HCT116 (cell line): ENCODE measurements around the gene TOX2. TPM values are rescaled to one million over a fixed set of nuclear protein-coding genes. Genes with fewer than 3 reads are reported as not detected.

Experiments
- ATAC-seq: fragments of 200-7000 bp; cut with Tn5 transposase; 2 replicates; pipeline ENCODE4 v1.9.1; 2020; ENCODE audit warnings: mild to moderate bottlenecking, moderate library complexity
- BruUV-seq: library from RNA; stranded (reverse); fragments of 400-500 nt; replicated peaks from 2 replicates; lab custom pipeline; 2021; lab: Mats Ljungman, UMichigan
- CTCF ChIA-PET: fragments of 300-600 bp; sonication (Branson Sonifier 250); formaldehyde crosslinking; loops from one replicate; lab custom pipeline; 2021; ENCODE audit warnings: antibody characterized with exemption; lab: Charles Lee
- POLR2A ChIA-PET: fragments of 300-600, 350-600 bp; sonication (Branson Sonifier 250); formaldehyde crosslinking; loops from one replicate; lab custom pipeline; 2021; ENCODE audit warnings: antibody characterized with exemption; lab: Charles Lee
- RAD21 ChIA-PET, 2 experiments: fragments of 300-600 bp; sonication (Branson Sonifier 250); formaldehyde crosslinking; loops; one replicate each; lab custom pipeline; 2023; ENCODE audit warnings: low total read pairs in 2 of 2; ENCODE audit not compliant: uncharacterized antibody in 2 of 2, unreplicated experiment in 2 of 2, low non-redundant PET in 1 of 2; lab: Charles Lee
- DNase-seq: peaks from one replicate; pipeline ENCODE4 v3.0.0-alpha.2; 2010; ENCODE audit warnings: low read depth, low spot score
- H2AFZ ChIP-seq: fragments of 200-600 bp; shearing (Covaris generic), sonication (generic); 2 replicates; pipeline ENCODE4 v1.6.1; 2017; ENCODE audit warnings: low read depth, mixed run types, mixed read lengths, antibody characterized with exemption, low read length; ENCODE audit not compliant: poor library complexity, severe bottlenecking
- H3K27ac ChIP-seq: 2 replicates; pipeline ENCODE4 v1.5.1; 2012; ENCODE audit warnings: low read depth, low read length
- H3K27me3 ChIP-seq: fragments of 200-600 bp; sonication (generic); 2 replicates; pipeline ENCODE4 v1.6.1; 2016; ENCODE audit warnings: mixed run types, low read length, mixed read lengths; ENCODE audit not compliant: insufficient read depth
- H3K36me3 ChIP-seq, 2 experiments: fragments of 200-500 bp in 1 of 2; fragments of 200-600 bp in 1 of 2; sonication (Bioruptor generic) in 1 of 2; sonication (generic) in 1 of 2; 2 replicates each; pipeline versions ENCODE4 v1.5.1 to v1.6.1; 2014 to 2016; ENCODE audit warnings: low read length in 2 of 2, inconsistent platforms in 1 of 2, mixed read lengths in 1 of 2, mixed run types in 1 of 2; ENCODE audit not compliant: insufficient read depth in 2 of 2, control insufficient read depth in 1 of 2
- H3K4me1 ChIP-seq, 2 experiments: fragments of 200-600 bp in 1 of 2; sonication (generic) in 1 of 2; 2 replicates each; pipeline versions ENCODE4 v1.5.1 to v1.6.1; 2012 to 2017; ENCODE audit warnings: low read length in 2 of 2, inconsistent platforms in 1 of 2, mild to moderate bottlenecking in 1 of 2, mixed read lengths in 1 of 2, mixed run types in 1 of 2, moderate library complexity in 1 of 2; ENCODE audit not compliant: insufficient read depth in 2 of 2, control insufficient read depth in 1 of 2
- H3K4me2 ChIP-seq: fragments of 200-600 bp; sonication (generic); 2 replicates; pipeline ENCODE4 v1.6.1; 2017; ENCODE audit warnings: mixed run types, low read length, mixed read lengths
- H3K4me3 ChIP-seq, 2 experiments: fragments of 200-600 bp in 1 of 2; sonication (generic) in 1 of 2; replicated peaks in 1 of 2; 2 replicates each; pipeline ENCODE4 v1.5.1; 2011 to 2016; ENCODE audit warnings: low read length in 2 of 2, control low read depth in 1 of 2, low read depth in 1 of 2, mild to moderate bottlenecking in 1 of 2, mixed read lengths in 1 of 2, mixed run types in 1 of 2
- H3K79me2 ChIP-seq: fragments of 200-600 bp; sonication (generic); 2 replicates; pipeline ENCODE4 v1.6.1; 2017; ENCODE audit warnings: mild to moderate bottlenecking, mixed run types, low read length, moderate library complexity, mixed read lengths; ENCODE audit not compliant: insufficient read depth
- H3K9ac ChIP-seq: fragments of 200-600 bp; sonication (generic); 2 replicates; pipeline ENCODE4 v1.6.1; 2016; ENCODE audit warnings: low read length, mixed read lengths
- H3K9me2 ChIP-seq: fragments of 200-600 bp; sonication (generic), shearing (Covaris generic); 2 replicates; pipeline ENCODE4 v1.6.1; 2017; ENCODE audit warnings: mixed run types, mild to moderate bottlenecking, moderate library complexity; ENCODE audit not compliant: insufficient read depth
- H3K9me3 ChIP-seq, 2 experiments: fragments of 200-500 bp in 1 of 2; fragments of 200-600 bp in 1 of 2; sonication (Bioruptor generic) in 1 of 2; sonication (generic) in 1 of 2; 2 replicates each; pipeline ENCODE4 v1.6.1; 2014 to 2017; ENCODE audit warnings: low read length in 2 of 2, mixed read lengths in 2 of 2, inconsistent platforms in 1 of 2, low read depth in 1 of 2, mild to moderate bottlenecking in 1 of 2, mixed run types in 1 of 2, moderate library complexity in 1 of 2; ENCODE audit not compliant: control insufficient read depth in 1 of 2, insufficient read depth in 1 of 2
- H4K20me1 ChIP-seq: fragments of 200-600 bp; sonication (generic), shearing (Covaris generic); 2 replicates; pipeline ENCODE4 v1.6.1; 2017; ENCODE audit warnings: mixed run types, mild to moderate bottlenecking, moderate library complexity; ENCODE audit not compliant: insufficient read depth
- CBX3 ChIP-seq: IDR thresholded peaks from 2 replicates; pipeline ENCODE4 v1.6.1; 2012; ENCODE audit warnings: low read depth
- JUND ChIP-seq: IDR thresholded peaks from 2 replicates; pipeline ENCODE4 v1.6.1; 2012
- SIN3A ChIP-seq: IDR thresholded peaks from 2 replicates; pipeline ENCODE4 v1.6.1; 2012; ENCODE audit warnings: low read depth
- YY1 ChIP-seq: IDR thresholded peaks from 2 replicates; pipeline ENCODE4 v1.6.1; 2011; ENCODE audit warnings: low read length, low read depth, moderate library complexity, mild to moderate bottlenecking; ENCODE audit not compliant: insufficient replicate concordance; ENCODE audit errors: extremely low read depth
- ZNF274 ChIP-seq: fragments of 200-500 bp; sonication (Bioruptor generic); IDR thresholded peaks from 2 replicates; pipeline ENCODE4 v1.6.1; 2014; ENCODE audit warnings: mild to moderate bottlenecking, low read depth, low read length, inconsistent platforms
- intact Hi-C: fragments of 100-400 bp; cut with micrococcal nuclease; formaldehyde crosslinking; loops from 2 replicates; pipeline ENCODE4 v1.10.0; 2022
- total RNA-seq: library from RNA; stranded (reverse); gene quantifications from one replicate; pipeline ENCODE4 v1.2.1, GENCODE V29; 2021; ENCODE audit not compliant: unreplicated experiment
- TF ChIP-seq, protein P1 (sequence below): IDR thresholded peaks from 2 replicates; pipeline ENCODE4 v1.6.1; 2011; ENCODE audit warnings: mild to moderate bottlenecking, low read length, moderate library complexity; ENCODE audit not compliant: insufficient replicate concordance; ENCODE audit errors: extremely low read depth
- TF ChIP-seq, protein P2 (sequence below): IDR thresholded peaks from 2 replicates; pipeline ENCODE4 v1.6.1; 2012
- TF ChIP-seq, protein P3 (sequence below), 3 experiments: fragments of 200-600 bp in 1 of 3; sonication (generic) in 1 of 3; IDR thresholded peaks in 2 of 3; conservative IDR thresholded peaks in 1 of 3; 2 replicates each; pipeline ENCODE4 v1.5.1; 2012 to 2017; ENCODE audit warnings: low read depth in 2 of 3, low read length in 2 of 3, antibody characterized with exemption in 1 of 3, borderline replicate concordance in 1 of 3, control low read depth in 1 of 3, mild to moderate bottlenecking in 1 of 3, mixed read lengths in 1 of 3, mixed run types in 1 of 3, moderate library complexity in 1 of 3; ENCODE audit not compliant: insufficient read depth in 1 of 3

TOX2 gene
- total RNA-seq, 1 experiment from 2014 or later, result 39.6 TPM

DNA sequence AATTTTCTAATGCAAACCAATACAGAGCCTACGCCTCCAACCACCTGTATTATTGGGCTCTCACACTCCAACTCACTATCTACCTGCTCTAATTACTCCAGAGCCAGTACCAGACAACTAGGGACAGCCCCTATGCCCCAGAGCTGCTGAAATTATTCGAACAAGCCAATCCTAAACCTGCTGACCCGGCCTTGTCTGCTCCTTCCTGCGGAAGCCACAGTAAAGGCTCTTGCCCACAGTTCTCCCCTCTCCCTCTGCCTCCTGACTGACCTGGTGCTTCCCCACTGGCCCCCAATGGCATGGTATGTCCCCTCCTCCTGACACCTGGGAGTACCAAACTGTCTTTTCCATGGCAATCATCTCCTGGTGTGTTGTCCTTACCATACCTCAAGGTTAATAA lies 4.1 kb upstream of the TOX2 start:
- Histone ChIP-seq H3K79me2 (peaks cover 6% of the 10 kb centered on the region; the same call in 1 of the 2 replicates), H3K27me3 (no peaks in the 10 kb centered on the region), H3K4me3 (no peak overlapping the region), H3K27ac (no peak overlapping the region), H3K4me2 (no peak overlapping the region), H3K4me1 (peaks cover 5 to 23% of the 10 kb centered on the region in 2 experiments; a peak in 3 of 4 replicates), H3K9me2 (no peaks in the 10 kb centered on the region; the same call in 1 of the 2 replicates), H4K20me1 (no peaks in the 10 kb centered on the region), H3K9me3 (peaks cover 0 to 5% of the 10 kb centered on the region in 2 experiments; a peak in 1 of 4 replicates), H3K36me3 (no peaks in the 10 kb centered on the region), H3K9ac (no peak overlapping the region), H2AFZ (no peak overlapping the region)
- ATAC-seq, result no peak
- POLR2A ChIA-PET, result no interaction called here
- intact Hi-C loops, result loop anchor here (10.0 kb wide), 1 partner anchor 174 kb away; no protein-coding TSS in a partner anchor
- no peak for DNase-seq
- CTCF ChIA-PET, result interaction anchor here (0.7 to 1.8 kb wide), 3 partner anchors 161 to 372 kb away, joined by 3 to 7 read pairs (median 6); no protein-coding TSS in a partner anchor
- BruUV-seq, result no TSS peak
- RAD21 ChIA-PET, result interaction anchor here in 1 of 2 experiments (0.6 kb wide), 1 partner anchor 160 kb away, joined by 7 read pairs; no protein-coding TSS in a partner anchor
- TF ChIP-seq JUND (no peak), YY1 (no peak), SIN3A (no peak), ZNF274 (no peak), CBX3 (no peak)
- TF ChIP-seq, protein P1, sequence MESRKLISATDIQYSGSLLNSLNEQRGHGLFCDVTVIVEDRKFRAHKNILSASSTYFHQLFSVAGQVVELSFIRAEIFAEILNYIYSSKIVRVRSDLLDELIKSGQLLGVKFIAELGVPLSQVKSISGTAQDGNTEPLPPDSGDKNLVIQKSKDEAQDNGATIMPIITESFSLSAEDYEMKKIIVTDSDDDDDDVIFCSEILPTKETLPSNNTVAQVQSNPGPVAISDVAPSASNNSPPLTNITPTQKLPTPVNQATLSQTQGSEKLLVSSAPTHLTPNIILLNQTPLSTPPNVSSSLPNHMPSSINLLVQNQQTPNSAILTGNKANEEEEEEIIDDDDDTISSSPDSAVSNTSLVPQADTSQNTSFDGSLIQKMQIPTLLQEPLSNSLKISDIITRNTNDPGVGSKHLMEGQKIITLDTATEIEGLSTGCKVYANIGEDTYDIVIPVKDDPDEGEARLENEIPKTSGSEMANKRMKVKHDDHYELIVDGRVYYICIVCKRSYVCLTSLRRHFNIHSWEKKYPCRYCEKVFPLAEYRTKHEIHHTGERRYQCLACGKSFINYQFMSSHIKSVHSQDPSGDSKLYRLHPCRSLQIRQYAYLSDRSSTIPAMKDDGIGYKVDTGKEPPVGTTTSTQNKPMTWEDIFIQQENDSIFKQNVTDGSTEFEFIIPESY, result no peak
- TF ChIP-seq, protein P2, sequence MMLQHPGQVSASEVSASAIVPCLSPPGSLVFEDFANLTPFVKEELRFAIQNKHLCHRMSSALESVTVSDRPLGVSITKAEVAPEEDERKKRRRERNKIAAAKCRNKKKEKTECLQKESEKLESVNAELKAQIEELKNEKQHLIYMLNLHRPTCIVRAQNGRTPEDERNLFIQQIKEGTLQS, result no peak
- TF ChIP-seq, protein P3, sequence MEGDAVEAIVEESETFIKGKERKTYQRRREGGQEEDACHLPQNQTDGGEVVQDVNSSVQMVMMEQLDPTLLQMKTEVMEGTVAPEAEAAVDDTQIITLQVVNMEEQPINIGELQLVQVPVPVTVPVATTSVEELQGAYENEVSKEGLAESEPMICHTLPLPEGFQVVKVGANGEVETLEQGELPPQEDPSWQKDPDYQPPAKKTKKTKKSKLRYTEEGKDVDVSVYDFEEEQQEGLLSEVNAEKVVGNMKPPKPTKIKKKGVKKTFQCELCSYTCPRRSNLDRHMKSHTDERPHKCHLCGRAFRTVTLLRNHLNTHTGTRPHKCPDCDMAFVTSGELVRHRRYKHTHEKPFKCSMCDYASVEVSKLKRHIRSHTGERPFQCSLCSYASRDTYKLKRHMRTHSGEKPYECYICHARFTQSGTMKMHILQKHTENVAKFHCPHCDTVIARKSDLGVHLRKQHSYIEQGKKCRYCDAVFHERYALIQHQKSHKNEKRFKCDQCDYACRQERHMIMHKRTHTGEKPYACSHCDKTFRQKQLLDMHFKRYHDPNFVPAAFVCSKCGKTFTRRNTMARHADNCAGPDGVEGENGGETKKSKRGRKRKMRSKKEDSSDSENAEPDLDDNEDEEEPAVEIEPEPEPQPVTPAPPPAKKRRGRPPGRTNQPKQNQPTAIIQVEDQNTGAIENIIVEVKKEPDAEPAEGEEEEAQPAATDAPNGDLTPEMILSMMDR (IDR thresholded peaks at IDR 0.05 in 2 of 3, conservative IDR thresholded peaks at IDR 0.05 in 1 of 3; ENCODE audit: borderline replicate concordance in 1 of 3, insufficient read depth in 1 of 3, low read depth in 2 of 3, low read length in 2 of 3), result no peak
